ENCODE data around the gene ADARB2. TPM values are rescaled to one million over a fixed set of nuclear protein-coding genes. Genes with fewer than 3 reads are reported as not detected.

The ADARB2 gene
- total and polyA plus RNA-seq, 10 of the 15 experiments (the other 5 are each of a cell fraction or from before 2014, with no cell fraction given), result 0.02 to 4.1 (median 0.76) TPM

GRCh38 chr10:1653321-1653720, 84.0 kb downstream of the ADARB2 start:
- Histone ChIP-seq H3K27ac (ENCODE audit: control insufficient read depth, insufficient read depth) (no peak overlapping the region), H3K9ac (ENCODE audit: control insufficient read depth, insufficient read depth, low read length) (no peak overlapping the region), H3K27me3 (replicated peaks in 1 of 2; ENCODE audit: control insufficient read depth in 2 of 2, insufficient read depth in 2 of 2, low read length in 1 of 2) (no peaks in the 10 kb centered on the region), H3K4me2 (ENCODE audit: control insufficient read depth, insufficient read depth) (no peak overlapping the region), H3K4me1 (ENCODE audit: control insufficient read depth, insufficient read depth, low read length) (peaks cover 3% of the 10 kb centered on the region), H2AFZ (ENCODE audit: control insufficient read depth, low read depth, low read length) (no peak overlapping the region), H3K4me3 (no peak overlapping the region), H3K9me3 (replicated peaks; ENCODE audit: control insufficient read depth, insufficient read depth, low read length) (no peaks in the 10 kb centered on the region), H3K79me2 (ENCODE audit: control insufficient read depth, insufficient read depth, low read length) (no peaks in the 10 kb centered on the region), H4K20me1 (ENCODE audit: control insufficient read depth, insufficient read depth) (no peaks in the 10 kb centered on the region), H3K36me3 (ENCODE audit: control insufficient read depth in 2 of 2, insufficient read depth in 2 of 2, low read length in 1 of 2) (no peaks in the 10 kb centered on the region; a peak in 1 of 4 replicates)
- ATAC-seq (no peak), DNase-seq (ENCODE audit: low read depth, low spot score) (no peak), FAIRE-seq (no peak)
- WGBS (ENCODE audit: insufficient coverage, insufficient replicate concordance, low lambda C conversion rate, missing lambda C conversion rate), result 63% methylated on average over 10 of the region's 11 CpGs
- in situ Hi-C loops (cut with MboI), result no loop called here
- no TSS peak for BruUV-seq (replicated peaks)
- CTCF ChIA-PET, result no interaction called here
- intact Hi-C loops (cut with micrococcal nuclease; ENCODE audit: unreplicated experiment), result no loop called here
- SMC1A ChIA-PET (ENCODE audit: uncharacterized antibody, unreplicated experiment), result no interaction called here
- RAD21 ChIA-PET (ENCODE audit: unreplicated experiment), result no interaction called here
- POLR2A ChIA-PET, result no interaction called here
- TF ChIP-seq TAF1 (IDR thresholded peaks at IDR 0.05; ENCODE audit: borderline replicate concordance, low read depth, low read length), result no peak
- no peak for TF ChIP-seq NKRF (conservative IDR thresholded peaks at IDR 0.05)
- no peak for TF ChIP-seq IKZF1 (conservative IDR thresholded peaks at IDR 0.05)
- TF ChIP-seq ETV6 (conservative IDR thresholded peaks at IDR 0.05 in 1 of 2, IDR thresholded peaks at IDR 0.05 in 1 of 2; ENCODE audit: borderline replicate concordance in 1 of 2, low read depth in 1 of 2), result no peak
- TF ChIP-seq ZNF24 (IDR thresholded peaks at IDR 0.05), result no peak
- no peak for TF ChIP-seq TCF7 (IDR thresholded peaks at IDR 0.05; ENCODE audit: borderline replicate concordance)
- TF ChIP-seq SUPT20H (IDR thresholded peaks at IDR 0.05; ENCODE audit: borderline replicate concordance, control insufficient read depth, low read depth, low read length), result no peak
- TF ChIP-seq NR2C2 (IDR thresholded peaks at IDR 0.05; ENCODE audit: borderline replicate concordance, control insufficient read depth, insufficient read length, low read depth), result no peak
- TF ChIP-seq KDM1A (IDR thresholded peaks at IDR 0.05; ENCODE audit: borderline replicate concordance), result no peak
- TF ChIP-seq EED (IDR thresholded peaks at IDR 0.05; ENCODE audit: low read depth), result no peak
- TF ChIP-seq JUND (IDR thresholded peaks at IDR 0.05; ENCODE audit: low read depth, low read length), result no peak
- no peak for TF ChIP-seq POLR2AphosphoS2 (IDR thresholded peaks at IDR 0.05; ENCODE audit: low read depth, low read length)

Measured in GM12878 (cell line).